Head of caudate nucleus (tissue), 42 donors: ENCODE results near the gene ORC3.
"Not testable (repeated sequence)": the region's sequence is repeated elsewhere in the genome, so short reads cannot be mapped to it uniquely, and the experiment has no call there.

Experiments used
- DNase-seq, 42 donors: peaks; one replicate each; pipeline versions ENCODE4 v3.0.0 to v3.0.0-alpha.2; 2020 to 2021; ENCODE audit warnings: mixed read lengths in 7 of 42
- intact Hi-C: fragments of 100-400 bp; cut with DNase I; formaldehyde crosslinking; loops from one replicate; pipeline ENCODE4 v1.15.0; 2022

ORC3 gene

DNA sequence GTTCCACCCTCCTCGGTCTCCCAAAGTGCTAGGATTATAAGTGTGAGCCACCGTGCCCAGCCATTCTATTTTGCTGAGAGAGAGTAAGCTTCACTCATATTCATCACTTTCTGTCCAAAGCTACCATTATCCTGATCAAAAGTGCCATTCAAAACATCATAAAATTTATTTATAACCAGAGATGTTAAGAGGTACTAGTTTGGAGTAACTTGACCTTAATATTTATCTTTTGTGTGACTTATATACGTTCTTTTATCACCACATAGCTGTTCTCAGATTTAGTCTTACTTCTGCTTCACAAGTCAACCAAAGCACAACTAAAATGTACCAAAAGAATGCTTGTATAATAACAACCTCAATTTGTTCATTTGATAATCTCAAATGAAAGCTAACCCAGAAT lies 94.0 kb downstream of the ORC3 start:
- intact Hi-C loops: no loop called here

DNA sequence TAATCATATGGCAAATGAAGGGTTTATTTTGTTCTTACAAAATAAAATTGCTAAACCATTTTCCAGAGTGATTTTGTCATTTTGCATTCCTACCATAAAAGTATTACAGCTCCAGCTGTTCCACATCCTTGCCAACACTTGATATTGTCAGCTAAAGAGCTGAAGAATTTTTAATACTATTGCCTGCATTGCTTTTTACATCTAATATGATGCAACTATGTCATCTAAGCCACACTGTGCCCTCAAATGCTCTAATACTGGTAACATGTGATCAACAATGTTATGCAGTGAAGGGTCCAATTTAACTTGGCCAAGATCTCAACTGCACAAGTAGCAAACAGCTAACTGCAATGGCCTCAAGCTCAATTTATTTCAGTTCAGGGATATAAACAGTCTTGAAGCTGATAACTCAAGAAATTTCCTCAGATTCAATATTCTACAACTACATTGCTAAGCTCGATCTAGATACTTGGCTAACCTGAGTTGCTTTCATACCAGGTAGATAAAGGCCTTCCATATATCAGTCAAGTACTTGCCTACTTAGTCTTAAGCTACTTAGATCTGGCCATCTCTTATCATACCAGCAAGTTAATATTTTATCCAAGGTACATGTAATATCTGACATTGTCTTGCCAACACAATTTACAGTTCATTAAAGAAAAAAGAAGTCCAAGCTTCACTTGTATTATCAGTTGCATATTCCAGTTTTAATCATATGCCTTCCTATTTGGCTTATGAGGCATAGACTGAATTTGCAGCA lies 95.1 kb downstream of the ORC3 start:
- intact Hi-C loops: no loop called here
- DNase-seq: no peak

More for the DNA sequence above, 94.0 kb downstream of the ORC3 start:
- no peak for DNase-seq

DNA sequence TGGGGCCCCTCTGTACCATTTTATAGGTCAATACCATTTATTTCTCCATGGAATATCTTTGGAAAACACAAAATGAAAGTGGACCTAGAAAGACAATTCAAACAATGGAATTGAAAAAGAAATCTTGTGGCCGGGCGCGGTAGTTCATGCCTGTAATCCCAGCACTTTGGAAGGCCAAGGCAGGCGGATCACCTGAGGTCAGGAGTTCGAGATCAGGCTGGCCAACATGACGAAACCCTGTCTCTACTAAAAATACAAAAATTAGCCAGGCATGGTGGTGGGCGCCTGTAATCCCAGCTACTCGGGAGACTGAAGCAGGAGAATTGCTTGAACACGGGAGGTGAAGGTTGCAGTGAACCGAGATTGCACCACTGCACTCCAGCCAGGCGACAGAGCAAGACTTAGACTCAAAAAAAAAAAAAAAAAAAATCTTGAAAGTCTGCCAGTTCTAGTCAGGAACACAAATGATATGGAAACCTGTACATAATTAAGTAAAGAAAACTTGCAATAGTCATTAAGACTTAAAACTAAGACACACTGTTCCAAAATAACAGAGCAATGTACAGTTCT lies 96.8 kb downstream of the ORC3 start:
- intact Hi-C loops, DNase-seq: not testable (repeated sequence)

DNA sequence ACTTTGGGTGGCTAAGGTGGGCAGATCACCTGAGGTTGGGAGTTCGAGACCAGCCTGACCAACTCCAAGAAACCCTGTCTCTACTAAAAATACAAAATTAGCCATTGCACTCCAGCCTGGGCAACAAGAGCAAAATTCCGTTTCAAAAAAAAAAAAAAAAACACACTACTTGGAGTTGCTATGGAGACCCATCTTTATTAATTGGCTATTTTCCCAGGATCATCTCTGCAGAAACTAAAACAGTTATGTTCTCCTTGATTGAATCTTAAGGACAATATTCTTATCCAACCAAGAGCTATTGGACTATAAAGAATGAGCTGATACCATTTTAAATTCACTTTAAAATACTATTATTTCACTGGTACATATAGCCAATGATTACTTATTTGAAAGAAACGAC lies 97.4 kb downstream of the ORC3 start:
- intact Hi-C loops: no loop called here
- no peak for DNase-seq

GRCh38 chr6:87687893-87688292 lies 98.0 kb downstream of the ORC3 start:
- intact Hi-C loops: not testable (repeated sequence)

GRCh38 chr6:87690441-87690840 lies 100.5 kb downstream of the ORC3 start:
- intact Hi-C loops: no loop called here
- no peak for DNase-seq

More at GRCh38 chr6:87687893-87688292, 98.0 kb downstream of the ORC3 start:
- not testable (repeated sequence) for DNase-seq

- no peak for DNase-seq
- intact Hi-C loops: no loop called here
Observed at GRCh38 chr6:87692086-87692485, 102.2 kb downstream of the ORC3 start.

DNA sequence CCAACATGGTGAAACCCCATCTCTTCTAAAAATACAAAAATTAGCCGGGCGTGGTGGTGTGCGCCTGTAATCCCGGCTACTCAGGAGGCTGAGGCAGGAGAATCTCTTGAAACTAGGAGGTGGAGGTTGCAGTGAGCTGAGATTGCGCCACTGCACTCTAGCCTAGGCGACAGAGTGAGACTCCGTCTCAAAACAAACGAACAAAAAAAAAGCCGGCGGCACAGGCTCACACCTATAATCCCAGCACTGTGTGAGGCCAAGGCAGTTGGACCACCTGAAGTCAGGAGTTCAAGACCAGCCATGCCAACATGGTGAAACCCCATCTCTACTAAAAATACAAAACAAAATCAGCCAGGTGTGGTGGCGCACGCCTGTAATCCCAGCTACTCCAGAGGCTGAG lies 106.9 kb downstream of the ORC3 start:
- DNase-seq, intact Hi-C loops: not testable (repeated sequence)

DNA sequence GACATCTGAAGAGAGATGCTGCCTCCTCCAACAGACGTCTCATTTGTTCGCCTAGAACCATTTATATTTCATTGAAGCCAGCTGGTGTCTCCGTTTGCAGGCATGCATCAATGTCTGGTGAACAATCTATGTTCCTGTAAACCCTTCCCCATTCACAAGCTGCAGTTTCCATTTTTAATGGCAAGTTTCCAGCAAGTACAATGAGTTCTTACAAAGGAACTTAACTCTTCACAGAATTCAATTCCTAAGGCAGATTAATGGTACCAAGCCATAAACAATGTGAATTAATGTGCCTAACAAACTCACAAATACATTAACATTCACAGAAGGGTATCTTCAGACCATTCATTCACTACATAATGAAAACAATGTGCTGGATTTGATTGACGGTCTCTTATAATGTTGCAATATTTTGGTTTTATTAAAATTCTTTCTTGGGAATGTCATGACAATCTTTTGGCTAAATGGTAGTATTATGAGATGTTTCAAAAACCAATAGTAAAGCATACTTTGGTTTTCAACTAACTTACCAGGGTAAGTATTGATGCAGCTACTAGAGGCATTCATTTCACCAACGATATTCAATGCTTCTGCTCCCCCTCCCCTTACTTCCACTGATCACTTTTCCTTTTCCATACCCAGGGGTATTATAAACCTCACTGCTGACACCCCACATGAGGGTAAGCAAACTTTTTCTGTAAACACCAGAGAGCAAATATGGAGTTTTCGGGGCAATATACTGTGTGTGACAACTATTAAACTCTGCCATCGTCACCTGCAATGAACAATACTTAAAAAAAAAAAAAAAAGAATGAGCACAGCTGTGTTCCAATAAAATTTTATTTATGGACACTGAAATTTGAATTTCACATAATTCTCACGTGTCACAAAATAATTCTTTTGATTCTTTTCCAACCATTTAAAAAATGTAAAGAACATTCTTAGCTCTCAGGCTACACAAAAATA lies 107.9 kb downstream of the ORC3 start:
- peak in 17 of 42 donors; percentile 19 to 66 (median 39) for DNase-seq
- intact Hi-C loops: no loop called here

DNA sequence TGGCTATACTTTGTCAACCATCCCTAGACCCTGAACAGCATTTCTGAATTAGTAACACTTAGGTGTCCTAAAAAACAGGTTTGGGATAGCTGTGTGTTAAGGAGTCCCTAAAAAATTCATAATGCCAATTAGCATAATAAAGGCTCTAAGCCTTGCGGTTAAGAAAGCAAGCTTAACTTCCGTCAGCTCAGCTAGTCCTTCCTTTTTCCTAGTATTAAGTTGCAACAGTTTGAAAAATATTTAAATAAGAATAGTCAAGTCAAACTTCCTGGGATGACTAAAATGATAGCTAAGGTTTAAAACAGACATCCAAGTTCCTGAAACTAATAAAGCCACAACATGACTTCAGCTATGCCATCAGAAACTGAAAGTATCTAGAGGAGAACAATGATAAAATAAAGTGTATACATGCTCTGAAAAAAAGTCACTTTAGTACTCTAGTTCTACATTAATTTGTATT lies 108.6 kb downstream of the ORC3 start:
- intact Hi-C loops: no loop called here
- DNase-seq: no peak

DNA sequence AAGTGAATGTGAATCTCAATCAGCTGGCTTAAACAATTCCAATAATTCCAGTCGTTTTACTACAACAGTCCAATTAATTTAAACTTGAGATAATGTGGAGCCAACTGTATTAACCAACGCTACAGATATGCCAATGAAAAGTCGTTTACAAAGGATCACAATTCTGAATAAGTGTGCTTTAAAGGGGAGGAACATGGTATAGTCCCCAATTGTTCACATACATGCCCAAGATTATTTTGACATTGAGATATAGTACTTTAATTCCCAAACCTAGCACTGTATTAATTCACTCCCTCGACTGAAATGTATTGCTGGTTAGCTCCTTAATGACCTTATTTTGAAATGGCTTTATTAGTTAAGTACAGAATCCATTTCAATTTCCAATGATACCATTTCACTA lies 109.6 kb downstream of the ORC3 start:
- intact Hi-C loops: no loop called here
- no peak for DNase-seq

- peak in 16 of 42 donors; percentile 9 to 60 (median 26) for DNase-seq
- intact Hi-C loops: loop anchor here (5.0 kb wide), 1 partner anchor 113 kb away; the partner anchor contains the start of gene RARS2
Observed at GRCh38 chr6:87700397-87701343, 110.7 kb downstream of the ORC3 start.

DNA sequence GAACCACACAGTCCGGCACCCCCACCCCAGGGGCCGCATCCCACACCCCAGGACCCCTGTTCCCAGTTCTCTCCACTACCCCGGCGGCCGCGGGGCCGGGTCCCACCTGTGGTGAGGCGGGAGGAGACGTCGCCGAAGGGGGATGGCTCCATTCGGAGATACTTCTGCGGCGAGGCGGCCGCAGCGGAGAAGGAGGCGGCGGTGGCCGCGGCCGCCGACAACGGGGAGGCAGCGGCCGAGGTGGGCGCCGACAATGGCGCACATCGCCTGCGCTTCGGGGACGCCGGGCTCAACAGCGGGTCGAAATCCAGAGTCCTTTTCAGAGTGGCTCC lies 111.4 kb downstream of the ORC3 start:
- DNase-seq: peak in 16 of 42 donors; percentile 8 to 62 (median 22)
- intact Hi-C loops: loop anchor here (5.0 kb wide), 1 partner anchor 114 kb away; the partner anchor contains the start of gene RARS2

DNA sequence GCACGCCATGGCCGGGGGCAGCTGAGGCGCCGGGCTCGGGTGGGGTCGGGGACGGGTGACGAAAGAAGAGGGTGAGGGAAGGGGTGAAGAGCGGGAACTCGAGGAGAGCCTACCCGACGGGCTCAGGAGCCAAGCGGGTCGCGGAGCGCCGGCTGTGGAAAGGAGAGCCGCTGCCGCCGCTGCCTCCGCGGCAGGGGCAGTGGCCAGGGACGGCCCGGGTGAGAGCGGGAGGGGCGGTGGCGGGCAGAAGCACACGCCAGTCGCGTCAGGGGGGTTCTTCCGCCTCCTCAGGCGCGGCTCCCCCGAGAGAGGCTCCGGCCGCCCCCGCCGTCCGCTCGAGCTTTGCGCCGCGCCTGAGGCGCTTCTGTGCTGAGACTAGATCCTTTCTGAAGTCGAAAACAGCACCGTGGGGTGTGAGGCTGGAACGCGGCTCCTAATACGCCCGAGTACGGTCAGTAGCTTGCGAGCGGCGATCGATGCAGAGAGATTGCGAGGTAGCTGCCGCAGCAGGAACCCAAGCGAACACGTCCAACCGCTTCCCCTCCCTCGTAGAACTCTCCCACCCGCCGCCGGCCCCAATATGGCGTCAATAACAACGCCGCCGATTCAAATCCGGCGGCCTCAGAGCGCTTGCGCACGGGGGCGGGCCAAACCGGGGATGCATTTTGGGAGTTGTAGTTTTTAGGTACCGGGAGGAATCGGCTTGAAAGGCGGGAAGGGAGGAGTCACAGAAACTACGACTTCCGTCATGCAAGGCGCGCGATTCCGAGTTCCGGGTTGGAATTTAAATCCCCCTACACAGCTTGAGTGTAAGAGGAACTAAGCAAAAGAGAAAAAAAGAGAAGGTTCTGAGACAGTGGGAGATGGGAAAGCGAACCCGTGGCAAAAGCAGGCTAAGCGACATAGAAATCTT lies 112.0 kb downstream of the ORC3 start, which contains the start of gene AKIRIN2:
Gene AKIRIN2 (minus strand): TSS at position 558 of the 913 bp plus-strand sequence. CDS start 549 bp downstream, at position 9.
- intact Hi-C loops: loop anchor here (5.0 kb wide), 1 partner anchor 115 kb away; the partner anchor contains the start of gene RARS2
- DNase-seq: peak; percentile 91 to 99 (median 96)

GRCh38 chr6:87702589-87702945 lies 112.6 kb downstream of the ORC3 start:
- intact Hi-C loops: loop anchor here (5.0 kb wide), 1 partner anchor 115 kb away; the partner anchor contains the start of gene RARS2

GRCh38 chr6:87703039-87703438 lies 113.1 kb downstream of the ORC3 start:
- DNase-seq: peak in 1 of 42 donors; percentile 14
- intact Hi-C loops: loop anchor here (5.0 kb wide), 1 partner anchor 116 kb away; the partner anchor contains the start of gene RARS2

More at GRCh38 chr6:87702589-87702945, 112.6 kb downstream of the ORC3 start:
- DNase-seq: no peak
